HCT116 (cell line): ENCODE measurements around the gene BDNF. TPM values are rescaled to one million over a fixed set of nuclear protein-coding genes. Genes with fewer than 3 reads are reported as not detected.
A peak's percentile ranks its signal among the peaks of the same experiment; 100 is the strongest.

ENCODE experiments used
- ATAC-seq: fragments of 200-7000 bp; cut with Tn5 transposase; 2 replicates; pipeline ENCODE4 v1.9.1; 2020; ENCODE audit warnings: mild to moderate bottlenecking, moderate library complexity
- BruUV-seq: library from RNA; stranded (reverse); fragments of 400-500 nt; replicated peaks from 2 replicates; lab custom pipeline; 2021; lab: Mats Ljungman, UMichigan
- CTCF ChIA-PET: fragments of 300-600 bp; sonication (Branson Sonifier 250); formaldehyde crosslinking; loops from one replicate; lab custom pipeline; 2021; ENCODE audit warnings: antibody characterized with exemption; lab: Charles Lee
- POLR2A ChIA-PET: fragments of 300-600, 350-600 bp; sonication (Branson Sonifier 250); formaldehyde crosslinking; loops from one replicate; lab custom pipeline; 2021; ENCODE audit warnings: antibody characterized with exemption; lab: Charles Lee
- RAD21 ChIA-PET, 2 experiments: fragments of 300-600 bp; sonication (Branson Sonifier 250); formaldehyde crosslinking; loops; one replicate each; lab custom pipeline; 2023; ENCODE audit warnings: low total read pairs in 2 of 2; ENCODE audit not compliant: uncharacterized antibody in 2 of 2, unreplicated experiment in 2 of 2, low non-redundant PET in 1 of 2; lab: Charles Lee
- DNase-seq: peaks from one replicate; pipeline ENCODE4 v3.0.0-alpha.2; 2010; ENCODE audit warnings: low read depth, low spot score
- H2AFZ ChIP-seq: fragments of 200-600 bp; shearing (Covaris generic), sonication (generic); 2 replicates; pipeline ENCODE4 v1.6.1; 2017; ENCODE audit warnings: low read depth, mixed run types, mixed read lengths, antibody characterized with exemption, low read length; ENCODE audit not compliant: poor library complexity, severe bottlenecking
- H3K27ac ChIP-seq: 2 replicates; pipeline ENCODE4 v1.5.1; 2012; ENCODE audit warnings: low read depth, low read length
- H3K27me3 ChIP-seq: fragments of 200-600 bp; sonication (generic); 2 replicates; pipeline ENCODE4 v1.6.1; 2016; ENCODE audit warnings: mixed run types, low read length, mixed read lengths; ENCODE audit not compliant: insufficient read depth
- H3K36me3 ChIP-seq, 2 experiments: fragments of 200-500 bp in 1 of 2; fragments of 200-600 bp in 1 of 2; sonication (Bioruptor generic) in 1 of 2; sonication (generic) in 1 of 2; 2 replicates each; pipeline versions ENCODE4 v1.5.1 to v1.6.1; 2014 to 2016; ENCODE audit warnings: low read length in 2 of 2, inconsistent platforms in 1 of 2, mixed read lengths in 1 of 2, mixed run types in 1 of 2; ENCODE audit not compliant: insufficient read depth in 2 of 2, control insufficient read depth in 1 of 2
- H3K4me1 ChIP-seq, 2 experiments: fragments of 200-600 bp in 1 of 2; sonication (generic) in 1 of 2; 2 replicates each; pipeline versions ENCODE4 v1.5.1 to v1.6.1; 2012 to 2017; ENCODE audit warnings: low read length in 2 of 2, inconsistent platforms in 1 of 2, mild to moderate bottlenecking in 1 of 2, mixed read lengths in 1 of 2, mixed run types in 1 of 2, moderate library complexity in 1 of 2; ENCODE audit not compliant: insufficient read depth in 2 of 2, control insufficient read depth in 1 of 2
- H3K4me2 ChIP-seq: fragments of 200-600 bp; sonication (generic); 2 replicates; pipeline ENCODE4 v1.6.1; 2017; ENCODE audit warnings: mixed run types, low read length, mixed read lengths
- H3K4me3 ChIP-seq, 2 experiments: fragments of 200-600 bp in 1 of 2; sonication (generic) in 1 of 2; replicated peaks in 1 of 2; 2 replicates each; pipeline ENCODE4 v1.5.1; 2011 to 2016; ENCODE audit warnings: low read length in 2 of 2, control low read depth in 1 of 2, low read depth in 1 of 2, mild to moderate bottlenecking in 1 of 2, mixed read lengths in 1 of 2, mixed run types in 1 of 2
- H3K79me2 ChIP-seq: fragments of 200-600 bp; sonication (generic); 2 replicates; pipeline ENCODE4 v1.6.1; 2017; ENCODE audit warnings: mild to moderate bottlenecking, mixed run types, low read length, moderate library complexity, mixed read lengths; ENCODE audit not compliant: insufficient read depth
- H3K9ac ChIP-seq: fragments of 200-600 bp; sonication (generic); 2 replicates; pipeline ENCODE4 v1.6.1; 2016; ENCODE audit warnings: low read length, mixed read lengths
- H3K9me2 ChIP-seq: fragments of 200-600 bp; sonication (generic), shearing (Covaris generic); 2 replicates; pipeline ENCODE4 v1.6.1; 2017; ENCODE audit warnings: mixed run types, mild to moderate bottlenecking, moderate library complexity; ENCODE audit not compliant: insufficient read depth
- H3K9me3 ChIP-seq, 2 experiments: fragments of 200-500 bp in 1 of 2; fragments of 200-600 bp in 1 of 2; sonication (Bioruptor generic) in 1 of 2; sonication (generic) in 1 of 2; 2 replicates each; pipeline ENCODE4 v1.6.1; 2014 to 2017; ENCODE audit warnings: low read length in 2 of 2, mixed read lengths in 2 of 2, inconsistent platforms in 1 of 2, low read depth in 1 of 2, mild to moderate bottlenecking in 1 of 2, mixed run types in 1 of 2, moderate library complexity in 1 of 2; ENCODE audit not compliant: control insufficient read depth in 1 of 2, insufficient read depth in 1 of 2
- H4K20me1 ChIP-seq: fragments of 200-600 bp; sonication (generic), shearing (Covaris generic); 2 replicates; pipeline ENCODE4 v1.6.1; 2017; ENCODE audit warnings: mixed run types, mild to moderate bottlenecking, moderate library complexity; ENCODE audit not compliant: insufficient read depth
- ATF3 ChIP-seq: IDR thresholded peaks from 2 replicates; pipeline ENCODE4 v1.6.1; 2012
- CBX3 ChIP-seq: IDR thresholded peaks from 2 replicates; pipeline ENCODE4 v1.6.1; 2012; ENCODE audit warnings: low read depth
- CEBPB ChIP-seq: IDR thresholded peaks from 2 replicates; pipeline ENCODE4 v1.6.1; 2012; ENCODE audit warnings: low read depth
- ELF1 ChIP-seq: IDR thresholded peaks from 2 replicates; pipeline ENCODE4 v1.6.1; 2012; ENCODE audit warnings: low read depth, borderline replicate concordance
- FOSL1 ChIP-seq: IDR thresholded peaks from 2 replicates; pipeline ENCODE4 v1.6.1; 2012; ENCODE audit warnings: low read depth
- POLR2AphosphoS5 ChIP-seq: IDR thresholded peaks from 2 replicates; pipeline ENCODE4 v1.6.1; 2011; ENCODE audit warnings: mild to moderate bottlenecking, low read depth, low read length, moderate library complexity
- RAD21 ChIP-seq: IDR thresholded peaks from 2 replicates; pipeline ENCODE4 v1.6.1; 2012; ENCODE audit warnings: low read depth, mild to moderate bottlenecking
- SIN3A ChIP-seq: IDR thresholded peaks from 2 replicates; pipeline ENCODE4 v1.6.1; 2012; ENCODE audit warnings: low read depth
- SP1 ChIP-seq: IDR thresholded peaks from 2 replicates; pipeline ENCODE4 v1.6.1; 2012; ENCODE audit warnings: low read depth
- SRF ChIP-seq: IDR thresholded peaks from 2 replicates; pipeline ENCODE4 v1.6.1; 2012; ENCODE audit warnings: low read depth
- YY1 ChIP-seq: IDR thresholded peaks from 2 replicates; pipeline ENCODE4 v1.6.1; 2011; ENCODE audit warnings: low read length, low read depth, moderate library complexity, mild to moderate bottlenecking; ENCODE audit not compliant: insufficient replicate concordance; ENCODE audit errors: extremely low read depth
- ZNF274 ChIP-seq: fragments of 200-500 bp; sonication (Bioruptor generic); IDR thresholded peaks from 2 replicates; pipeline ENCODE4 v1.6.1; 2014; ENCODE audit warnings: mild to moderate bottlenecking, low read depth, low read length, inconsistent platforms
- intact Hi-C: fragments of 100-400 bp; cut with micrococcal nuclease; formaldehyde crosslinking; loops from 2 replicates; pipeline ENCODE4 v1.10.0; 2022
- total RNA-seq: library from RNA; stranded (reverse); gene quantifications from one replicate; pipeline ENCODE4 v1.2.1, GENCODE V29; 2021; ENCODE audit not compliant: unreplicated experiment
- TF ChIP-seq, protein P1 (sequence below): IDR thresholded peaks from 2 replicates; pipeline ENCODE4 v1.6.1; 2012

BDNF gene
- total RNA-seq, 1 experiment from 2014 or later, result 22.0 TPM

DNA sequence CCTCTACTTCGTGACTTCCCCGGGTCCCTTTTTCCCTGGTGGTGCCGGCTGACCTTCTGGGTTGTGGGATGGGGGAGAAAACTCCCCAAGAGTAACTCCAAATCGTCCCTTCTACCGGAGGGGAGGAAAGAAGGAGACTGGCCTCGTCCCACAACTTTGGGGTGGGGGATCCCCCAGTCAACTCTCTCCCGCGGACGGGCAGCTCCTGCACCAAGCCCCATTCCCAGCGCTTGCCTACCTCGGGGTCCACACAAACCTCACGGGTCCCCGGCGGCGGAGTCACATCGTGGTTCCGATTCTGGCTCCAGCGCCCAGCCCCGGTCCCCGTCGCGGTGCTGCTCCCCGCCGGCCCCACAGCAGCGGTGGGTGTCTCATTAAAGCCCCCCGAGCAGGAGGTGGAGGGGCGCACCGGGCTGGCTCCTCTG, 317 bp downstream of the BDNF start:
- peak overlapping the region; percentile 86 for H3K27ac ChIP-seq
- peak overlapping the region; percentile 69 to 86 for H3K4me3 ChIP-seq
- no peaks in the 10 kb centered on the region for H3K9me2 ChIP-seq
- ChIA-PET CTCF (interaction anchor here (1.3 to 5.0 kb wide), 10 partner anchors 17 to 1634 kb away, joined by 3 to 69 read pairs (median 26); no protein-coding TSS in a partner anchor), RAD21 (interaction anchor here (0.6 to 3.1 kb wide), 13 partner anchors 18 to 1629 kb away, joined by 3 to 24 read pairs (median 7); no protein-coding TSS in a partner anchor), POLR2A (interaction anchor here (0.7 to 2.5 kb wide), 6 partner anchors 139 to 1002 kb away, joined by 3 to 9 read pairs (median 4); partner anchors contain the start of genes KIF18A and METTL15)
- H3K9me3 ChIP-seq, result no peaks in the 10 kb centered on the region
- intact Hi-C loops, result loop anchor here (1.0 to 10.0 kb wide), 9 partner anchors 643 to 1735 kb away; no protein-coding TSS in a partner anchor
- H2AFZ ChIP-seq, result no peak overlapping the region
- BruUV-seq, result no TSS peak
- H4K20me1 ChIP-seq, result peaks cover 12% of the 10 kb centered on the region; the same call in 1 of the 2 replicates
- peaks cover 44 to 58% of the 10 kb centered on the region in 2 experiments for H3K4me1 ChIP-seq
- H3K9ac ChIP-seq, result peak overlapping the region; percentile 77
- peaks cover 63% of the 10 kb centered on the region for H3K79me2 ChIP-seq
- 0 out of 4 replicates have a peak, but pooled peaks cover 0 to 5% of the 10 kb centered on the region in 2 experiments for H3K36me3 ChIP-seq
- TF ChIP-seq SIN3A (no peak), ELF1 (no peak), RAD21 (no peak), YY1 (no peak), SRF (no peak), ATF3 (no peak), FOSL1 (no peak), SP1 (no peak), CBX3 (no peak), CEBPB (no peak), ZNF274 (no peak), POLR2AphosphoS5 (no peak)
- TF ChIP-seq, protein P1, sequence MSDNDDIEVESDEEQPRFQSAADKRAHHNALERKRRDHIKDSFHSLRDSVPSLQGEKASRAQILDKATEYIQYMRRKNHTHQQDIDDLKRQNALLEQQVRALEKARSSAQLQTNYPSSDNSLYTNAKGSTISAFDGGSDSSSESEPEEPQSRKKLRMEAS, result no peak
- no peaks in the 10 kb centered on the region for H3K27me3 ChIP-seq
- ATAC-seq (no peak), DNase-seq (no peak)
- H3K4me2 ChIP-seq, result peak overlapping the region; percentile 91
